ENCODE results near the gene RNF8. TPM values are rescaled to one million over a fixed set of nuclear protein-coding genes. Genes with fewer than 3 reads are reported as not detected.

The RNF8 gene
- total and polyA plus RNA-seq, 10 of the 15 experiments (the other 5 are each of a cell fraction or from before 2014, with no cell fraction given): 7.8 to 30.2 (median 23.3) TPM

GRCh38 chr6:37393381-37393929 lies 39.7 kb downstream of the RNF8 start:
- ChIA-PET CTCF (interaction anchor here (0.6 to 2.2 kb wide), 4 partner anchors 17 to 260 kb away, joined by 3 to 5 read pairs (median 4); no protein-coding TSS in a partner anchor), RAD21 (ENCODE audit: unreplicated experiment) (no interaction called here), POLR2A (no interaction called here), SMC1A (ENCODE audit: uncharacterized antibody, unreplicated experiment) (interaction anchor here (0.6 to 1.1 kb wide), 2 partner anchors 24 to 66 kb away, joined by 3 read pairs; no protein-coding TSS in a partner anchor)
- Histone ChIP-seq H3K4me2 (ENCODE audit: control insufficient read depth, insufficient read depth) (no peak overlapping the region), H3K36me3 (ENCODE audit: control insufficient read depth in 2 of 2, insufficient read depth in 2 of 2, low read length in 1 of 2) (peaks cover 5 to 10% of the 10 kb centered on the region in 2 experiments; a peak in 3 of 4 replicates), H4K20me1 (ENCODE audit: control insufficient read depth, insufficient read depth) (no peaks in the 10 kb centered on the region), H3K27me3 (replicated peaks in 1 of 2; ENCODE audit: control insufficient read depth in 2 of 2, insufficient read depth in 2 of 2, low read length in 1 of 2) (no peaks in the 10 kb centered on the region), H3K9me3 (replicated peaks; ENCODE audit: control insufficient read depth, insufficient read depth, low read length) (no peaks in the 10 kb centered on the region), H2AFZ (ENCODE audit: control insufficient read depth, low read depth, low read length) (no peak overlapping the region), H3K27ac (ENCODE audit: control insufficient read depth, insufficient read depth) (no peak overlapping the region), H3K9ac (ENCODE audit: control insufficient read depth, insufficient read depth, low read length) (no peak overlapping the region), H3K4me1 (ENCODE audit: control insufficient read depth, insufficient read depth, low read length) (no peaks in the 10 kb centered on the region), H3K4me3 (no peak overlapping the region), H3K79me2 (ENCODE audit: control insufficient read depth, insufficient read depth, low read length) (no peaks in the 10 kb centered on the region)
- no peak for DNase-seq (ENCODE audit: low read depth, low spot score)
- ATAC-seq: no peak
- in situ Hi-C loops (cut with MboI) (no loop called here), intact Hi-C loops (cut with micrococcal nuclease; ENCODE audit: unreplicated experiment) (no loop called here)
- 57% methylated on average over 1 of the region's 1 CpG for WGBS (ENCODE audit: insufficient coverage, insufficient replicate concordance, low lambda C conversion rate, missing lambda C conversion rate)
- no peak for TF ChIP-seq NFYB (IDR thresholded peaks at IDR 0.05; ENCODE audit: insufficient read depth, low read depth, low read length)
- no peak for TF ChIP-seq SMAD1 (IDR thresholded peaks at IDR 0.05; ENCODE audit: low read depth, partially characterized antibody)
- TF ChIP-seq NKRF (conservative IDR thresholded peaks at IDR 0.05): no peak
- no peak for TF ChIP-seq ATF7 (IDR thresholded peaks at IDR 0.05; ENCODE audit: low read depth)
- TF ChIP-seq, protein P1, sequence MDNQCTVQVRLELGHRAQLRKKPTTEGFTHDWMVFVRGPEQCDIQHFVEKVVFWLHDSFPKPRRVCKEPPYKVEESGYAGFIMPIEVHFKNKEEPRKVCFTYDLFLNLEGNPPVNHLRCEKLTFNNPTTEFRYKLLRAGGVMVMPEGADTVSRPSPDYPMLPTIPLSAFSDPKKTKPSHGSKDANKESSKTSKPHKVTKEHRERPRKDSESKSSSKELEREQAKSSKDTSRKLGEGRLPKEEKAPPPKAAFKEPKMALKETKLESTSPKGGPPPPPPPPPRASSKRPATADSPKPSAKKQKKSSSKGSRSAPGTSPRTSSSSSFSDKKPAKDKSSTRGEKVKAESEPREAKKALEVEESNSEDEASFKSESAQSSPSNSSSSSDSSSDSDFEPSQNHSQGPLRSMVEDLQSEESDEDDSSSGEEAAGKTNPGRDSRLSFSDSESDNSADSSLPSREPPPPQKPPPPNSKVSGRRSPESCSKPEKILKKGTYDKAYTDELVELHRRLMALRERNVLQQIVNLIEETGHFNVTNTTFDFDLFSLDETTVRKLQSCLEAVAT (IDR thresholded peaks at IDR 0.05): no peak
- FAIRE-seq: no peak
- no TSS peak for BruUV-seq (replicated peaks)

Measured in GM12878 (cell line).